ENCODE results near the gene MTMR3.
"Not testable (repeated sequence)": the region's sequence is repeated elsewhere in the genome, so short reads cannot be mapped to it uniquely, and the experiment has no call there.

Gene MTMR3

GRCh38 chr22:29883045-29883774 lies at the start of gene MTMR3:
Gene MTMR3 (plus strand): TSS chr22:29883174. CDS start chr22:29971060, 87,886 bp downstream.
- DNase-seq, result peak; percentile 83
- H3K4me3 ChIP-seq (ENCODE audit: low read depth, low read length), result peak within 1 kb of the TSS; percentile 69
- in situ Hi-C loops (cut with HindIII; ENCODE audit: low pct_ligation_motif_present, low sequenced_read_pairs), result no loop called here
- peak within 1 kb of the TSS; percentile 81 for H3K27ac ChIP-seq
- TF ChIP-seq CTCF (IDR thresholded peaks at IDR 0.05; ENCODE audit: low read depth, low read length, missing control alignments), result no peak
- H3K27me3 ChIP-seq (replicated peaks), result no peaks in the 10 kb centered on the region
- H3K36me3 ChIP-seq (replicated peaks), result no peaks in the 10 kb centered on the region

- in situ Hi-C loops (cut with HindIII; ENCODE audit: low pct_ligation_motif_present, low sequenced_read_pairs), result no loop called here
- no peak for DNase-seq
- H3K4me3 ChIP-seq (ENCODE audit: low read depth, low read length), result no peak overlapping the region
- H3K27ac ChIP-seq, result no peak overlapping the region
- TF ChIP-seq CTCF (IDR thresholded peaks at IDR 0.05; ENCODE audit: low read depth, low read length, missing control alignments), result no peak
- peaks cover 27% of the 10 kb centered on the region for H3K36me3 ChIP-seq (replicated peaks)
- H3K27me3 ChIP-seq (replicated peaks), result no peaks in the 10 kb centered on the region
Measured at GRCh38 chr22:29833392-29833965, 49.5 kb upstream of the MTMR3 start.

GRCh38 chr22:29834046-29834445 lies 48.9 kb upstream of the MTMR3 start:
- DNase-seq, result no peak
- Histone ChIP-seq H3K4me3 (ENCODE audit: low read depth, low read length) (no peak overlapping the region), H3K27me3 (replicated peaks) (no peaks in the 10 kb centered on the region), H3K36me3 (replicated peaks) (peaks cover 27% of the 10 kb centered on the region), H3K27ac (no peak overlapping the region)
- in situ Hi-C loops (cut with HindIII; ENCODE audit: low pct_ligation_motif_present, low sequenced_read_pairs), result no loop called here
- TF ChIP-seq CTCF (IDR thresholded peaks at IDR 0.05; ENCODE audit: low read depth, low read length, missing control alignments), result no peak

GRCh38 chr22:29836791-29837370 lies 46.1 kb upstream of the MTMR3 start:
- not testable (repeated sequence) for H3K27me3 ChIP-seq (replicated peaks)
- H3K4me3 ChIP-seq (ENCODE audit: low read depth, low read length), result peak overlapping the region; percentile 70

GRCh38 chr22:29837741-29838598 lies 45.0 kb upstream of the MTMR3 start, which contains the start of gene ASCC2:
Gene ASCC2 (minus strand): TSS chr22:29838274. CDS start chr22:29832325, 5,949 bp downstream.
- TF ChIP-seq CTCF (IDR thresholded peaks at IDR 0.05; ENCODE audit: low read depth, low read length, missing control alignments), result no peak
- in situ Hi-C loops (cut with HindIII; ENCODE audit: low pct_ligation_motif_present, low sequenced_read_pairs), result no loop called here
- Histone ChIP-seq H3K27ac (peak within 1 kb of the TSS; percentile 79), H3K27me3 (replicated peaks) (no peaks in the 10 kb centered on the region), H3K4me3 (ENCODE audit: low read depth, low read length) (peak within 1 kb of the TSS; percentile 70), H3K36me3 (replicated peaks) (peaks cover 9% of the 10 kb centered on the region)
- DNase-seq, result peak; percentile 96

More at GRCh38 chr22:29836791-29837370, 46.1 kb upstream of the MTMR3 start:
- DNase-seq; H3K27ac ChIP-seq; in situ Hi-C loops (cut with HindIII; ENCODE audit: low pct_ligation_motif_present, low sequenced_read_pairs): not testable (repeated sequence)
- H3K36me3 ChIP-seq (replicated peaks), result peaks cover 14% of the 10 kb centered on the region
